HPDE6-E6E7 (cell line): ENCODE data around the gene CST3.
"Not testable (repeated sequence)": the region's sequence is repeated elsewhere in the genome, so short reads cannot be mapped to it uniquely, and the experiment has no call there.

Source experiments
- DNase-seq: peaks from one replicate; pipeline ENCODE4 v3.0.0; 2011; ENCODE audit warnings: missing footprints; ENCODE audit errors: extremely low spot score

CST3 gene

GRCh38 chr20:23643659-23644058 is 5.9 kb upstream of the CST3 start:
- no peak for DNase-seq

GRCh38 chr20:23641936-23642751 is 4.4 kb upstream of the CST3 start:
- DNase-seq = peak; percentile 92

- DNase-seq = no peak
Measured at GRCh38 chr20:23640671-23641667, 3.2 kb upstream of the CST3 start.

GRCh38 chr20:23640018-23640601 is 2.4 kb upstream of the CST3 start:
- DNase-seq = no peak

GRCh38 chr20:23639490-23639958 is 1.8 kb upstream of the CST3 start:
- DNase-seq = no peak

- DNase-seq = no peak
Measured at GRCh38 chr20:23638309-23638708, 554 bp upstream of the CST3 start.

GRCh38 chr20:23636908-23637281 is 860 bp downstream of the CST3 start:
- DNase-seq = no peak

GRCh38 chr20:23636182-23636907 is 1.4 kb downstream of the CST3 start:
- no peak for DNase-seq

- not testable (repeated sequence) for DNase-seq
Measured at GRCh38 chr20:23635768-23636090, 2.0 kb downstream of the CST3 start.

GRCh38 chr20:23634985-23635767 is 2.6 kb downstream of the CST3 start:
- DNase-seq = no peak

- DNase-seq = no peak
Measured at GRCh38 chr20:23634044-23634801, 3.5 kb downstream of the CST3 start.

GRCh38 chr20:23632711-23633573 is 4.8 kb downstream of the CST3 start:
- DNase-seq = no peak

- DNase-seq = no peak
Measured at GRCh38 chr20:23631981-23632710, 5.6 kb downstream of the CST3 start.

GRCh38 chr20:23631226-23631822 is 6.4 kb downstream of the CST3 start:
- DNase-seq = no peak

- no peak for DNase-seq
Measured at GRCh38 chr20:23630392-23630849, 7.3 kb downstream of the CST3 start.

- no peak for DNase-seq
Measured at GRCh38 chr20:23629542-23630391, 8.0 kb downstream of the CST3 start.

- peak; percentile 95 for DNase-seq
Measured at GRCh38 chr20:23629017-23629541, 8.7 kb downstream of the CST3 start.
